Activated CD8-positive, alpha-beta T cell treated with anti-CD3 and anti-CD28 coated beads for 36 hours (primary cell): ENCODE measurements around the gene MAST4. TPM values are rescaled to one million over a fixed set of nuclear protein-coding genes. Genes with fewer than 3 reads are reported as not detected.
"Not testable (repeated sequence)": the region's sequence is repeated elsewhere in the genome, so short reads cannot be mapped to it uniquely, and the experiment has no call there.

ENCODE experiments used
- ATAC-seq: fragments of 200-7000 bp; cut with Tn5 transposase; one replicate; pipeline ENCODE4 v1.10.0; 2021; ENCODE audit warnings: mild to moderate bottlenecking, moderate library complexity
- CTCF ChIA-PET: fragments of 350-600 bp; sonication (Branson Sonifier 250); formaldehyde crosslinking; loops from one replicate; lab custom pipeline; 2021; ENCODE audit warnings: antibody characterized with exemption; lab: Charles Lee
- POLR2A ChIA-PET: fragments of 350-600 bp; sonication (Branson Sonifier 250); formaldehyde crosslinking; loops from one replicate; lab custom pipeline; 2021; ENCODE audit warnings: antibody characterized with exemption; lab: Charles Lee
- DNase-seq: peaks from one replicate; pipeline ENCODE4 v3.0.0-alpha.2; 2020
- H3K27ac Mint-ChIP-seq: one replicate; pipeline ENCODE4 v1.8.0; 2021; ENCODE audit warnings: mild to moderate bottlenecking, mixed read lengths
- H3K27me3 Mint-ChIP-seq: one replicate; pipeline ENCODE4 v1.8.0; 2021; ENCODE audit warnings: mixed read lengths
- H3K36me3 Mint-ChIP-seq: one replicate; pipeline ENCODE4 v1.8.0; 2021; ENCODE audit warnings: low read depth, mixed read lengths
- H3K4me1 Mint-ChIP-seq: one replicate; pipeline ENCODE4 v1.8.0; 2021; ENCODE audit warnings: low read depth, mixed read lengths
- H3K4me3 Mint-ChIP-seq: one replicate; pipeline ENCODE4 v1.8.0; 2021; ENCODE audit warnings: mild to moderate bottlenecking, moderate library complexity, mixed read lengths
- H3K9me3 Mint-ChIP-seq: one replicate; pipeline ENCODE4 v1.8.0; 2021; ENCODE audit warnings: mixed read lengths
- intact Hi-C: fragments of 100-400 bp; cut with micrococcal nuclease; formaldehyde crosslinking; loops from one replicate; pipeline ENCODE4 v1.10.0; 2022
- total RNA-seq, 2 experiments: library from RNA; stranded (reverse); gene quantifications; one replicate each; pipeline ENCODE4 v1.2.3, GENCODE V29; 2021
- TF ChIP-seq, protein P1 (sequence below): fragments of 200-600 bp; IDR thresholded peaks from one replicate; pipeline ENCODE4 v1.8.0; 2022; ENCODE audit warnings: antibody characterized with exemption, mild to moderate bottlenecking

Gene MAST4
- total RNA-seq, 2 experiments from 2014 or later, result 7.6 to 10.0 TPM

DNA sequence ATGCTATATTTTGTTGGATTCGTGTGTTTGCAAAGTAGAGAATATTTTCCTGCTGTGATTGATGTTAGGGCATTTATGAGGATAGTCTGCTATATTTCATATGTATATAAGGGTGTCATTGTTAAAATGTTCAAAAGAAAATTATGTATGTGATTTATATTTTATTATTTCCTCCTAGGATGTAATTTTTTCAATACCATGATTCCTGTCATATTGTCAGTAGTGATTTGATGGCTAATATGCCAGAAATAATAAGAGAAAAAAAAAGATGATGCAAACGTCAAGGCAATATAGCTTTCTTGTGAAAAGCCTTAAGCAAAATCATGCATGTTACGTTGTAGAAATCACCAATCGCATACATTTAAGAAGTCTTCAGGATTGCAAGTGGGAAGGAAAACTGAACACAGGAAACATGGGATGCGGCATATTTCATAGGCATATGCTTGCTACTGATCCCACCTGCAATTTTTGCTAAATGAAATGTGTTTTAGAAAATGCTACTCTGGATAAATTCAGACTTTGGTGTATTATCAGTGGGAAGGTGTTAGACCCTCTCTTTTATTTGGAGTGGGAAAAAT, 224.5 kb downstream of the MAST4 start:
- intact Hi-C loops, result no loop called here

GRCh38 chr5:66821688-66822429, 225.7 kb downstream of the MAST4 start:
- Mint-ChIP-seq H3K9me3 (peaks cover 2% of the 10 kb centered on the region), H3K4me3 (peak overlapping the region; percentile 30), H3K4me1 (peaks cover 24% of the 10 kb centered on the region), H3K27me3 (peaks cover 8% of the 10 kb centered on the region), H3K36me3 (no peaks in the 10 kb centered on the region), H3K27ac (peak overlapping the region; percentile 90)
- CTCF ChIA-PET, result interaction anchor here (0.7 to 8.2 kb wide), 8 partner anchors 8 to 741 kb away, joined by 3 to 59 read pairs (median 4); no protein-coding TSS in a partner anchor
- ATAC-seq, result peak; percentile 88
- POLR2A ChIA-PET, result interaction anchor here (1.0 to 1.9 kb wide), 3 partner anchors 18 to 39 kb away, joined by 3 to 6 read pairs (median 5); no protein-coding TSS in a partner anchor
- TF ChIP-seq, protein P1, sequence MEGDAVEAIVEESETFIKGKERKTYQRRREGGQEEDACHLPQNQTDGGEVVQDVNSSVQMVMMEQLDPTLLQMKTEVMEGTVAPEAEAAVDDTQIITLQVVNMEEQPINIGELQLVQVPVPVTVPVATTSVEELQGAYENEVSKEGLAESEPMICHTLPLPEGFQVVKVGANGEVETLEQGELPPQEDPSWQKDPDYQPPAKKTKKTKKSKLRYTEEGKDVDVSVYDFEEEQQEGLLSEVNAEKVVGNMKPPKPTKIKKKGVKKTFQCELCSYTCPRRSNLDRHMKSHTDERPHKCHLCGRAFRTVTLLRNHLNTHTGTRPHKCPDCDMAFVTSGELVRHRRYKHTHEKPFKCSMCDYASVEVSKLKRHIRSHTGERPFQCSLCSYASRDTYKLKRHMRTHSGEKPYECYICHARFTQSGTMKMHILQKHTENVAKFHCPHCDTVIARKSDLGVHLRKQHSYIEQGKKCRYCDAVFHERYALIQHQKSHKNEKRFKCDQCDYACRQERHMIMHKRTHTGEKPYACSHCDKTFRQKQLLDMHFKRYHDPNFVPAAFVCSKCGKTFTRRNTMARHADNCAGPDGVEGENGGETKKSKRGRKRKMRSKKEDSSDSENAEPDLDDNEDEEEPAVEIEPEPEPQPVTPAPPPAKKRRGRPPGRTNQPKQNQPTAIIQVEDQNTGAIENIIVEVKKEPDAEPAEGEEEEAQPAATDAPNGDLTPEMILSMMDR, result no peak
- intact Hi-C loops, result no loop called here
- DNase-seq, result peak; percentile 76

More for the DNA sequence above, 224.5 kb downstream of the MAST4 start:
- Mint-ChIP-seq H3K36me3 (no peaks in the 10 kb centered on the region), H3K27me3 (no peaks in the 10 kb centered on the region), H3K4me1 (peaks cover 24% of the 10 kb centered on the region), H3K4me3 (no peak overlapping the region), H3K9me3 (peaks cover 2% of the 10 kb centered on the region), H3K27ac (no peak overlapping the region)
- TF ChIP-seq, protein P1, result no peak
- no peak for DNase-seq
- CTCF ChIA-PET, result interaction anchor here (1.1 to 8.2 kb wide), 4 partner anchors 9 to 338 kb away, joined by 3 to 59 read pairs (median 4); no protein-coding TSS in a partner anchor
- POLR2A ChIA-PET, result interaction anchor here (0.9 kb wide), 1 partner anchor 20 kb away, joined by 3 read pairs; no protein-coding TSS in a partner anchor
- ATAC-seq, result no peak

GRCh38 chr5:66822906-66823305, 226.7 kb downstream of the MAST4 start:
- peak; percentile 8 for DNase-seq
- H3K9me3 Mint-ChIP-seq, H3K4me3 Mint-ChIP-seq, ATAC-seq, H3K36me3 Mint-ChIP-seq, intact Hi-C loops: not testable (repeated sequence)
- H3K4me1 Mint-ChIP-seq, result peaks cover 26% of the 10 kb centered on the region
- ChIA-PET CTCF (interaction anchor here (0.9 to 2.2 kb wide), 2 partner anchors 8 to 18 kb away, joined by 4 to 7 read pairs; no protein-coding TSS in a partner anchor), POLR2A (interaction anchor here (1.0 to 1.9 kb wide), 2 partner anchors 17 to 38 kb away, joined by 3 to 6 read pairs; no protein-coding TSS in a partner anchor)
- H3K27me3 Mint-ChIP-seq, result peaks cover 15% of the 10 kb centered on the region
- peak overlapping the region; percentile 90 for H3K27ac Mint-ChIP-seq

DNA sequence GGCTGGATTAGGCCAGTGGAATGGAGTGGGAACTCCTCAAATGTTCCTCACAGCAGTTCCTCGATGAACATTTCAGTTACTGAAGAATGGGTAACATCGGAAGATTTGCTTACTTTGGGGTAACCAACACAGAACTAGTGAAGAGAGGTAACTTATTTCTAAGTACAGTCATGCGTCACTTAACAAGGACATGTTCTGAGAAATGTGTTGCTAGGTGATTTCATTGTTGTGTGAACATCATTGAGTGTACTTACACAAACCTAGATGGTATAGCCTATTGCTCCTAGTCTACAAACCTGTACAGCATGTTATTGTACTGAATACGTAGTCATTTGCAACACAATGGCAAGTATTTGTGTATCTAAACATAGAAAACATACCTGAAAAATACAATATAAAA, 228.3 kb downstream of the MAST4 start:
- Mint-ChIP-seq H3K36me3 (no peaks in the 10 kb centered on the region), H3K4me3 (no peak overlapping the region), H3K27me3 (peaks cover 15% of the 10 kb centered on the region), H3K9me3 (peaks cover 2% of the 10 kb centered on the region), H3K4me1 (peaks cover 38% of the 10 kb centered on the region), H3K27ac (peak overlapping the region; percentile 90)
- DNase-seq (no peak), ATAC-seq (no peak)
- ChIA-PET CTCF (interaction anchor here (0.9 to 2.2 kb wide), 2 partner anchors 10 to 40 kb away, joined by 3 to 7 read pairs; no protein-coding TSS in a partner anchor), POLR2A (no interaction called here)
- intact Hi-C loops, result no loop called here
- TF ChIP-seq, protein P1, result no peak

DNA sequence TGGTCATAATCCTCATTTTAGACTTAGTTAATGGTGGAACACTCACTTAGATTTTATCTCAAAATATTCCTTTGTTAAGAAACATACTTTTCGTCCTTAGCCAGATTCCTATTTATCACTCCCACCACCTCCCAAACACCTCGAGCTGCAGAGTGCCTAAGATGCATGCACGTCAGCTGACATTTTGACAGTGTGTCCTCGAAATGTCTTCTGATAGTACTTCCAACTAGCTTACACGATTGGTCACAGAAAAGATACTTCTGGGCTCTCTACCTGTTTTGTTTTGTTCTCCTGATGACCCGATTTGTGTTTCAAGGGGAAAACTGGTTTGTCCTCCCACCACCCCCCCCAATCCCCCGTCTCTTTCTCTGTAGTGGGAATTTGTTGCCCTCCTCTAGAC, 230.1 kb downstream of the MAST4 start:
- POLR2A ChIA-PET, result interaction anchor here (0.6 kb wide), 1 partner anchor 898 kb away, joined by 4 read pairs; no protein-coding TSS in a partner anchor

More for the DNA sequence above, 230.1 kb downstream of the MAST4 start:
- DNase-seq (no peak), ATAC-seq (no peak)
- TF ChIP-seq, protein P1, result no peak
- no peaks in the 10 kb centered on the region for H3K36me3 Mint-ChIP-seq
- CTCF ChIA-PET, result interaction anchor here (1.1 to 1.5 kb wide), 3 partner anchors 10 to 12 kb away, joined by 3 to 6 read pairs (median 3); no protein-coding TSS in a partner anchor
- intact Hi-C loops, result no loop called here
- peaks cover 44% of the 10 kb centered on the region for H3K4me1 Mint-ChIP-seq
- H3K27me3 Mint-ChIP-seq, result peaks cover 26% of the 10 kb centered on the region
- no peak overlapping the region for H3K27ac Mint-ChIP-seq
- no peak overlapping the region for H3K4me3 Mint-ChIP-seq
- peaks cover 2% of the 10 kb centered on the region for H3K9me3 Mint-ChIP-seq
